Dedifferentiated amniotic fluid mesenchymal stem cell (primary cell): ENCODE data around the gene COL6A3.
A peak's percentile ranks its signal among the peaks of the same experiment; 100 is the strongest.
"Not testable (repeated sequence)": the region's sequence is repeated elsewhere in the genome, so short reads cannot be mapped to it uniquely, and the experiment has no call there.

Experiments used
- DNase-seq: peaks from one replicate; pipeline ENCODE4 v3.0.0-alpha.2; 2016; ENCODE audit errors: extremely low spot score

COL6A3 gene

DNA sequence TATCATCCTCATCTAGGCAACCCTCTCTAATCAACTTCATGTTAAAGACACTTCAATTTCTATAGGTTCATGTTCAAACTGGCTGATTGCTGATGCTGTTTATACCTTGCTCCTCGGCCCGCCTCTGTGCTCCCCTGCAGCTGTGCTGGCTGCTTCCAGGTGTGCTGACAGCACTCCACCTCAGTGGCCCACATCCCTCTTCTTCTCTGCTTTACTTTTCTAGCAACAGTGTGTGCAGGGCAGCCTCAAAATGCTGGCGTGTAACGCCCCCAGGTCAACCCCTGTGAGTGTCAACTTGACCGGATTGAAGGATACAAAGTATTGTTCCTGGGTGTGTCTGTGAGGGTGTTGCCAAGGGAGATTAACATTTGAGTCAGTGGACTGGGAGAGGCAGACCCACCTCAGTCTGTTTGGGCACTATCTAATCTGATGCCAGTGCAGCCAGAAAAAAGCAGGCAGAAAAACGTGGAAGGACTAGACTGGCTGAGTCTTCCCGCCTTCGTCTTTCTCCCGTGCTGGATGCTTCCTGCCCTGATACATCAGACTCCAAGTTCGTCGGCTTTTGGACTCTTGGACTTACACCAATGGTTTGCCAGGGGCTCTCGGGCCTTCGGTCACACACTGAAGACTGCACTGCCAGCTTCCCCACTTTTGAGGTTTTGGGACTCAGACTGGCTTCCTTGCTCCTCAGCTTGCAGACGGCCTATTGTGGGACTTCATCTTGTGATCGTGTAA, 94.7 kb downstream of the COL6A3 start:
- DNase-seq = no peak

DNA sequence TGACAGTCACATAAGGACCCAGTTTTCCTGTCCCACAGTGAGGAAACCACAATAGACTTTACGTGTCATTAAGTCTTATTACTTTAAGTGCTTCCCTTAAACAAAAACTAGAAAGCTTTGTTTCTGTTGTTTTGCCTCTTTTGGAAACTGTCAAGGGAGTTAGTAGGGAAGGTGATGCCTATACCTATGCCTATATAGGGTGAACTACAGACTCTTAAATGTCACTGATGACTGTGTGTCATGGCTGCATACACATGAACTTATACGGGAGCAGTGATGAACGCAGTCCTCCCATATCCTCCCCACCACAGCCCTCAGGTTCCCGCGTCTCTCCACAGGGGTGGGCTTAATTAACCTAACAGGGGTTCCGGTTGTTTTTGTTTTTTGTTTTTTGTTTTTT, 97.6 kb downstream of the COL6A3 start:
- DNase-seq = no peak

DNA sequence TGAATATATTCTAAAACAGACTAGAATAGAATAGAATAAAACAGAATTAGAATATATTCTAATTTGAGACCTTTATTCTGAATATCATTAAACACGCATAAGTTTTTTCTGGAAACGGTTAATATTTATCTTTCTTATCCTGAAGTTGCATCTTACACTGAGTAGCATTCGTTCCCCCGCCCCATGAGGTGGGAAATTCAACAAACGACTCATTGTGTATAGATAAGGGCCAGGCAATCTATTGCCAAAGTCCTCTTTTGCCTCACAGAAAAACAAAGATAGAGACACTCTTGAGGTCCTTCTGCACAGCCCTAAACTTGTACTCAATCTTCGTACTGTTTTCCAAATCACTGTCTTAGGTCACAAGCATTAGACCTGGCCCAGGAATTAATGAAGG, 98.1 kb downstream of the COL6A3 start:
- no peak for DNase-seq

DNA sequence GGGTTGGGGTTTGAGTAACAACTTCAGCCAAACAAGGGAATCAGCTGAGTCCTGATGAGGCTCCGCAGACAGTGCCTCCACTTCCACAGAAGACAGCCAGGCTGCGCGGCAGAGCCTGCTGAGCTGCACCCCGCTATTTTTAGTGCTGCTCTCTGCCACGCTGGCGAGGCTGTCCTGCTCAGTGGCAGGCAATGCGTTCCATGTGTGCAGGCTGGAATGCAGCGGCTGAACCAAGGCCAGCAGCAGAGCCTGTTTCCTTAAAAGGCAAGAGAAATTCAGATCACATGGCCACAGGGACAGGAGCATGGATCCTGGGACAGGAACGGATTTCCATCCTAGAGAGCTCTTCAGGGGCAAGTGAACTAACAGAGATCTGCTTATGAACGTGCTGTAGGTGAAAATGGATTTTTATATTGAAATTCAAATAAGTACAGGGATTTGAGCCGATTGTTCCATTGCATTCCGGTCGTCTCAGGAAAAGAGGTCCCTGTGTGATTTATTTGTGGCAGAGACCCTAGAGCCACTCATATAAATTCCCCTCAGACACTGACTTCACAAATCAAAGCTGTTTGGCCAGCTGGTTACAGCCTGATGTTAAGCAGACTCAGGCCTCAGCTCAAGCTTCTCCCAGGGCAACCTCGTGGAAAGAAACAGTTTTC, 98.7 kb downstream of the COL6A3 start:
- DNase-seq = peak; percentile 91

DNA sequence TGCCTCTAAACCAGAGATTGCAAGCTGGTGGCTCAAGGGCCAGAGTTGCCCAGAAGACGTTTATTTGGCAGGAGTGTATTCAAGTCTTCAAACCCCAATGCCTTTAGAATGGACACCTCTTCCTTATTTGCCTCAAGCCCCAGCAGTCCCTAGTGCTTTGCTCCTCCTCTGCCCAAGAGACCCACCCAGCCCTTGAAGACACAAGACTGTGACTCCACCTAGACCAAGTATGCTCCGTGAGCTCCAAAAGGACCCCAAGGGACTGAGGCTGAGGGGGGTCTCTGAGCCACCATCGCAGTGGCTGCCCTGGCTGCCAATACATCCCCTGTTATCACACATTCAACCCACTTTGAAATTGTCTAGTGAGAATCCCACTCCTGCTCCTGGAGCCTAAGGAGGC, 99.3 kb downstream of the COL6A3 start:
- DNase-seq = no peak

DNA sequence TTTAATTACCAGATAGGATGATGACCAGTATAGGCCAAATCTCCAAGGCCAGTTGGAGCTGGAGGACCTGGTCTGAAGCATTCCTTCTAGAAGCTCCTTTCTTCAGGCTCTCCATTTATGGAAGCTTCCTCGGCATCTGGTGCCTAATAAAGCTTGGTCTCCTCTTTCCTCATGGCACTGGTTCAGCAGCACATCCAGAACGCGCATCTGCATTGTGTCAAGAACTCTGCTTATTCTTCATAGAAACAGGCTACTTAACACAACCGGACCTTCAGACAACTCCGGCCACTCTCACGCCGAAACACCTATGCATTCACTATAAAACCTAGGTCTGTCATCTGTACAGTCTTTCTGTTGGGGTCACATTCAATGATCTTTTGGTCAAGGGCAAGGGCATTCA, 99.8 kb downstream of the COL6A3 start:
- DNase-seq = no peak

DNA sequence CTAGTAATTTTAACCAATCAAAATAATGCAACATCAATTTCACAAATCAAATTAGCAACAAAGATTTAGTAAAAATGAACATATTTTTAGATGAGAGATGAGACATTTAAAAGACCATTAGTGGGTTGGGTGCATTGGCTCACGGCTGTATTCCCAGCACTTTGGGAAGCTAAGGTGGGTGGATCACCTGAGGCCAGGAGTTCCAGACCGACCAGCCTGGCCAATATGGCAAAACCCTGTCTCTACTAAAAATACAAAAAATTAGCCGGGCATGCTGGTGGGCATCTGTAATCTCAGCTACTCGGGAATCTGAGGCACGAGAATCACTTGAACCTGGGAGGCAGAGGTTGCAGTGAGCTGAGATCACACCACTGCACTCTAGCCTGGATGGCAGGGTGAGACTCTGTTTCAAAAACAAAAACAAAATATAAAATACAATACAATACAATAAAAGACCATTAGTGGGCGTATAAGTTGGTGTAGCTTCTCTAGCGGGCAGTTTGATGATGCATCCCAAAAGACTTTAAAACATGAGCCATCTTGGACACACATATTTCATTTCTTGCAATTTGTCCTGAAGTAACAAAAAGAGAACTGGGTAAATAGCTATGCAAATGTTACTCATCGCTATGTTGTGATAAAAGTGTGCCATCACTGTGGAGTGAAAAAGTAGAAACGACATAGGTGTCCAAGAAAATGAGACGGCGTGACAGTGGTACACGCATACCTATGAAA, 101.8 kb downstream of the COL6A3 start:
- peak; percentile 38 for DNase-seq

DNA sequence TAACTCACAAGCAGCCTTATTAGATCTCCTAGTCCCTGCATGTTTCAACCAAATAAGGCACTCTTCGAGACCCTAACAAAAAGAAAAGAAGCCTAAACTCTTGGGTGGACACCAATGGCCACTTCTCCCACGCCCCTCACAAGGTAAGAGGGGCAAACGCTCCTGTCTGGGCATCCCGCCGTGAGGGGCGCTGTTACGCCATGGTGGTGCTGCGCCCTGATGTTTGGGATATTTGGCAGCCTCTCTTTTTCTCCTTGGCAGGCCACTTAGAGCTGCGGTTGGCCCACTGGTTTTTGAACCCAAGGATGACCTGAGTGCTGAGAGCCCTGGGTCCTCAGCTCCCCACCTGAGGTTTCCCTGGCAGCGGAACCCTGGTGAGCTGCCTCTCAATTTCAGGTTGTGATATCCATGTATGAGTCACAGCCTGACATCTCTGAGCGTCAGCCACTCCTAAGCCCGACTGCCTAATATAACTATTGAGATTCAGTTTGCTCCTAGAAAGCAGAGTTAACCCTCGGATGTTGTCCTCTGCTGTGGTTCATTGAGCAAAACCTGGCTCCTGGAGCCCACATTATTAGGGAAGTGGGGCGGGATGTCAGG, 103.3 kb downstream of the COL6A3 start:
- DNase-seq = no peak

DNA sequence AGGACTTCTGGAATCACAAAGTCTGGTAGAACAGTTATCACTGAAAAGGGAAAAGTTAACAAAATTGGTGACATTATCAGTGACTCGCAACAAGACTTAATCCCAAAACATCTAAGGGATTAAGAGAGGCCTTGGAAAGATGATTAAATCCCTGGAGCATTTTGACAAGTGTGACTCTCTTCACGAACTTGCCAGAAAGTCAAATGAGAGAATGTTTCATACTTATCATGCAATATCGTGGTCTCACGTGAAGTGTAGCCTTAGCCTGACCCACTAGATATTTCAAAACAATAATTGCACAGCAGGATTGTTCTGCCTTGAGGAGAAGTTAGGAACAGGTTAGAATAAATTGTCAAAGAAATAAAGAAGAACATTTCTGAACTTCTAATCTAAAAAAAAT, 104.5 kb downstream of the COL6A3 start:
- peak; percentile 29 for DNase-seq

DNA sequence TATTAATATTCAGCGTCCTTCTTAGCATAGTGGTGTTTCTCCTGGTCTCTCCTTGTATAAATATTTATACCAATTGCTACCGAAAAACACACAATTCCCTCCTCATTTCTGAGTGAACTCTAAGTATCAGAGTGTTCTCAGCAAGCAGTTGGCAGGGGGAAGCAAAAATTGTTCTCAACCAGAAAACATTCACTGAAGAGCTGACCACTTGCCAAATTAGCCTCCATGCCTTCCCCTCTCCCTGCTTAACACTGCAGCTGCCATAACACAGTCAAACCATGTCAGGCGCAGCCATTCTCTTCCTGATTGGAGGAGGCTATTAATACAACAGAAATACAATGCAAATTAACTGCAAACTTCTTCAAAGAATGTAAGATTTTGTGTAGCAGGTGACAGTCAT, 105.0 kb downstream of the COL6A3 start:
- no peak for DNase-seq

DNA sequence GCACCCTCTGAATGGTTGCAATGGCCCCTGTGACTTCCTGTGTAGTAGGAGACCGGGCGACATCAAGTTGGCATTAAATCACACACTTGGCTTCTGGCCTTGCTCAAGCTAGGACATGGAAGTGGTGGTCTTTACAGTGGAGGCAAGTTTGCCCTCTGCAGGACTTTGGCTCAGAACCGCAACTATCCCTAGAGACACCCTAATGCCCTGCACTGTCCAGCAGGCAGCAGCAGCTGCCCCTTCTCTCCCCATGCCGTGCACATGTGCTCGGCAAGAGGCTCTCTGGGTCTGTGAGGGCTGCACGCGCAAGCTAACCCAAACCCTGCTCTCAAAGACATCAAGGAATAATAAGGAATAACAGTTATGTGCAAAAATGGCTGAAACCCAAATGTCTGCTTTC, 106.5 kb downstream of the COL6A3 start:
- DNase-seq = no peak

DNA sequence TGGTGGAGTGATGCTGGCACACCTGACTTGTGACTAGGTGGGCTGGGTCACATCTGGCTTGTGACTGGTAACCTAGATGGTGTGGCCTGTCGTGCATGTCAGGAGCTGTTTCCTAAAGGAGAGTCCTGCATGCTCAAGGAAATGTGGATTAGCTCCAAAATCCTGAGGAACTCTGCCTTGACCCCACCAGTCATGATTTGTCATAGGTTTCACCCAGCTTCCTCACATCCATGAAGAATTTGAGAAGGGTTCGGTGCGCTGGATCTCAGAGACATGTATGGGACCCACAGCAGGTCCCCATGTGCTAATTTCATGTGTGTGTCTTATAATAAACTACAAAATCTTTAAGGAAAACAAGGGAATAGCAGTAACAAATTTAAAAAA, 107.2 kb downstream of the COL6A3 start:
- no peak for DNase-seq

DNA sequence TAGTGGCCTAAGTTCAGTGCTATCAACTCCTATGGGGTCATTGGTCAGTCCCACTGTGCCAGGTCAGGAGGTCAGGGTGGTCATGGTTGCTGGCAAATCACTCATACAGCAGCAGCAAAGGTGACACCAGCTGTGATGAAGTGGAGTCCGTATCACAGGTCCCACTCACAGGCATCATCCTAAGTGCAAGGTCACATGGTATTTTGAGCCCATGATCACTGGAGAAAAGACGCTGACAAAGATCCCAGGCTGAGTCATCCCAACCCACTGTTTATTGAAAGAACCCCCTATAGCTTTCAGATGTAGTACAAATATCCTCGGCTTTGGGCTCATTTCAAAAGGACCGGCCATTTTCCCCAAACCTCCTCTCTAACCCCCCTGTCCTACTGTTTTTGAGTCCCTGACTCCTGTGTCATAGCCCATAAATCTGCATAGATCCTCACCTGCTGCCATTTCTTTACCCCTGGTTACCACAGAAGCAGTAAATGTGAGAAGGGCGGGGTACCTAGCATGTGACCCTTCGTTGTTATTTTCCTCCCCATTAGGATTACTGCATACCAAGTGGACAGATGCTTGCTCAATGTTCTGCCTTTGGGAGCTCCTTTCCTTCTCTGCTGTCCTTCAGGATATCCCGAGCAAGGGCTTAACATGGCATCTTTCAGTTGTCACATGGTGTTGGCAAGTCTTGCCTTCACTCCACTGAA, 107.7 kb downstream of the COL6A3 start:
- no peak for DNase-seq

DNA sequence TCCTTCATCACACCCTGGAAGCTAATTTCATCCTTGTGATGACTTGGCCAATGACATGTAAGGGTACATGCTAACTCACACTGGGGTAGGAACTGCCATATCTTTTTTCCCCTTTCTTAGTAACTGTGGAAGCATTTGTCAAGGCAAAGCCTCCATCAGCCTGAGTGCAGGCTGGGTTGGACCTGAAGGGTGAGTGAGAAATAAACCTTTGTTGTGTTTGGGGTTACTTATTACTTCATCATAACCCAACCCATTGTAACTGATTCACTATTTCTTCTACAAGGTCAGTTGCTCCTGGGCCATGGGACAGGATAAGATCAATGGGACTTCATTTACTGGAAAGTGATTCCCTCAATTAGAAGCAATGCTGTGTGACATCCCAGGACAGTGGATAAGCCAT, 108.4 kb downstream of the COL6A3 start:
- no peak for DNase-seq

DNA sequence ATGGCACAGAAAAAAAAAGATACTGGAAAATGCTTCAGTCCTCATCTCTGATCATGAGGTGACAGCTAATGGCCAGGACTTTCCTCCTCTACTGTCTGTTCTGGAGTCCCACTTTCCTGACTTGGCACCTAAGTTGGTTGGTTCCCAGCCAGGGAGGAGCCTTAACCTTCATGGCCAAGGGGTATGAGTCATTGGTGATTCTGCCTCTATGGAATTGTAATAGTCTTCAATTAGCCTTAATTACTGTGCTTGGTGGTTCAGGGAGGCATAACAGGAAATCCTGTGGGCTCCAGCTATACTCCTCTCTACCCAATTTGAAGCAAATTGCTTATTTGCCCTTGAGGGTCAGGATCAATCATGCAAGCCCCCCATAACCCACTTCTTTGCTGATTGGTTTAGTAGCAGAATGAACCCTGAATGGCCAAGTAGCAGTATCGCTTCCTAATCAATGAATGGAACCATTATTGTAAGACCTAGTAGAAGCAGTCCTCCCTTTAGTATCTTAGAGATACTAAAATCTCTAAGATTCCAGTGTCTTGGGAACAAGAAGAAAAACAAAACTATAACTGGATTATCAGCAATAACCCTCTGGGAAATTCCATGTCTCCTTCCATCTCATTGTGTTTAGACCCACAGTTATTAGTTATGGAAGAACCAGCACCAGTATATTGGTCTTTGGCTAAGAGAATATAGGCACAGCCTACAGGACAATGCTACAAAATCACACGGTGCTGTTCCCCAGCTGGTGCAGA, 109.0 kb downstream of the COL6A3 start:
- DNase-seq = peak; percentile 34

DNA sequence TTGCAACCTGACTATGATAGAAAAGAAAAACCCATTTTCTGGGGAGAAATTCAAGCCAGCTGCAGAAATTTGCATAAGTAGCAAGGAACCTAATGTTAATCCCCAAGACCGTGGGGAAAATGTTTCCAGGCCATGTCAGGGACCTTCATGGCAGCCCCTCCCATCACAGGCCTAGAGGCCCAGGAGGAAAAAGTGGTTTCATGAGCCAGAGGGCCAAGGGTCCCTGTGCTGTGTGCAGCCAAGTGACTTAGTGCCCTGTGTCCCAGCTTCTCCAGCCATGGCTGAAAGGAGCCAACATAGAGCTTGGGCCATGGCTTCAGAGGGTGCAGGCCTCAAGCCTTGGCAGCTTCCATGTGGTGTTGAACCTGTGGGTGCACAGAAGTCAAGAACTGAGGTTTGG, 110.7 kb downstream of the COL6A3 start:
- DNase-seq = not testable (repeated sequence)

DNA sequence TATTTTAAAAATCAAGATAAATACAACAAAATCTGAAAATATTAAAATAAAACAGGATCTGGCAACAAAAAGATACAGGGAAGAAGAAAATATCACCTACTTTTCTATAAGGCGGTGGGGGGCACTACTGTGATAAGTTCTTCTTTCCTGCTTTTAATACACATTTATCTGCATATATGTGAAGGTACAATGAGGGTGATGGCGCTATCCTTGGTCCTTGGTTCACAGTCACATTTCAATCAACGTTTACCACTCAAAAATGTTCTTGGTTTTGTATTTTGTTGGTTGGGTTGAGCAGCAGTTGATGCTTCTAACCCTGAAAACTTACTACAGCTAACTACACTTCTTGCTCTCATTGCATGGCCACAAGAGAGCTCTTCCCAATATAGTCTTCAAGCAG, 112.4 kb downstream of the COL6A3 start:
- no peak for DNase-seq

DNA sequence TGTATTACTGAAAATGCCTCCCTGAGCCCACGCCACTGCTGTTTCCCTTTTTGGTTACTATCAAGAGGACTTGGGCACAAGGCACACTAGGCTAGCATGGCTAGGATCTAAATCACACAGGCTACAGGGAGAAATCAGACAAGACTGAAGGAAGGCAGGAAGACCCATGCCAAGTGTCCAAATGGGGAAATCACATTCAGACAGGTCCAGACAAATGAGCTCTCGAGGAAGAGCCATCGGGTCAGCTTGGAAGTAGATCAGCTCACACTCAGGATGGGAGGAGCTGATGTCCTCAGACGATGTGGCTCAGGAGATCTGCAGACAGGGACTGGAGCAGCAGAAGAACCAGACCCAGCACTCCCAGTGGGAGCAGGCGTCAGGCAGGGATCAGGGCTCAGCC, 113.2 kb downstream of the COL6A3 start:
- no peak for DNase-seq

DNA sequence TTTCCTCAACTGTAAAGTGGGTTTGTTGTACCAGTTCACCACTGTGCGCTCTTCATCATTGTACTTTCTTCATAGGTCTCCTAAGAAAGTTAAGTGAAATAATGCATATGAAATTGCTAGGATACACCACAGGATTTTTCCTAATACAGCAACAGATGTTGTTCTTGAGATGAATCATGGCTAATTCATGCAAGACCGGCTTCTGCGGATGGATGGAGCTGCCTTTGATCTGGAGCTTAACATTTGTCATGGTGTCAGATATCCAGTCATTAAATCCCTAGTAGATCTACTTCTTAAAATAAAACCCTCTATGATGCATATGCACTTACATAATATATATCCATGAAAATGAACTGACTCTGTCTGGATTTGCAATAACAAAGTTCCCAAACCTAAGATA, 114.1 kb downstream of the COL6A3 start:
- DNase-seq = peak; percentile 96

DNA sequence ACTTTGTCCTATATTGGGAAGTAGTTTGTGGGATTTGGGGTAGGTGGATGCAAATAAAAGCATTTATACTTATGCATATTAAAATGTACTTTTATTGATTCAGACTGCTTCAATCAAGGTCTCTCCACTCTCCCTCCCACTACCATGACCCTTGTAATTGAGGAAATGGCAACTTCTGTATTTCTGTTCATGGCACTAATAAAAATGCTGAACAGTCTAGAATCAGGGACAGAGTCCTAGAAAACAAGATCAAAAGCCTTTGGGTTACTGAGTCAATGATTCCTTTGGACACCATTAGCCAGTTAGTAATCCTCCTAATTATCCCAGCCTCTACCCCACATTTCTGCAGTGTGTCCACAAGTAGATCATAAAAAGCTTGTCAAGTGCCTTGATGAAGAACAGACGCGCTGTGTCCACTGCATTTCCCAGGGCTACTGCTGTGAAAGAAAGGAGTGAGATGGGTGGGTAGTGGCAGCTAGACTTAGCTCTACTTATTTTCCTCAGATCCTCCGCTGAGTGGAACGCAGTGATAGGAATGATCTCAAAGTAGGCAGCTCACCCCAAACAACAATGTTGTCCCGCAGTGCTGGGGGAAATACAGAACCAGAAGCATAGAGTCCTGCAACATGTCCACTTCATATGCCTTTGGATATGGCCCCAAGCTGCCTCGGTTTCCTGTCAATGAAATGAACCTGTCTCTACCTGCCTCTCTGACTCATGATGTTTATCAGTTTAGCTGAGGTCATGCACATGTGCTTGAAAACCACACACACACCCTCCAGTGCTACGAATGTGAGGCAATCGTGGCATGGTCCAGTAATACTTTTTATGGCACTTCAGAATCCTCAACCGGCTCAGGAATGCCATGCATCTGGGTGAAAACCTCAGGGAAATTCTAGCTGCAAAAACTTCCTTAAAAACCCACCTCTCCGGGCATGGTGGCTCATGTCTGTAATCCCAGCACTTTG, 115.5 kb downstream of the COL6A3 start:
- no peak for DNase-seq
